Body of pancreas (tissue), 4 donors: ENCODE measurements around the gene MIGA1.

ENCODE experiments used
- CTCF ChIP-seq, 7 experiments: fragments of 450-650 bp in 4 of 7; fragments of 200-600 bp in 3 of 7; sonication (generic) in 3 of 7; IDR thresholded peaks; one replicate each; pipeline ENCODE4 v1.5.1; 2016 to 2019; ENCODE audit warnings: antibody characterized with exemption in 7 of 7
- POLR2A ChIP-seq, 3 donors: fragments of 450-650 bp; IDR thresholded peaks; one replicate each; pipeline ENCODE4 v1.6.1; 2016; ENCODE audit warnings: antibody characterized with exemption in 3 of 3, mild to moderate bottlenecking in 2 of 3

- TF ChIP-seq POLR2A (IDR thresholded peaks at IDR 0.05) (no peak), CTCF (IDR thresholded peaks at IDR 0.05) (no peak)
These were observed 62.1 kb downstream of the MIGA1 start for GRCh38 chr1:77841574-77841973.
